NCI-H1930 (cell line): ENCODE results near the gene C22orf23.

Experiments used
- DNase-seq, 2 experiments: peaks; one replicate each; lab custom pipeline; 2025; lab: John Stamatoyannopoulos, UW

The C22orf23 gene

GRCh38 chr22:37925767-37926166 lies 27.6 kb downstream of the C22orf23 start:
- no peak for DNase-seq

GRCh38 chr22:37925330-37925729 lies 28.1 kb downstream of the C22orf23 start:
- no peak for DNase-seq

GRCh38 chr22:37924386-37925065 lies 28.9 kb downstream of the C22orf23 start:
- DNase-seq, result no peak

DNA sequence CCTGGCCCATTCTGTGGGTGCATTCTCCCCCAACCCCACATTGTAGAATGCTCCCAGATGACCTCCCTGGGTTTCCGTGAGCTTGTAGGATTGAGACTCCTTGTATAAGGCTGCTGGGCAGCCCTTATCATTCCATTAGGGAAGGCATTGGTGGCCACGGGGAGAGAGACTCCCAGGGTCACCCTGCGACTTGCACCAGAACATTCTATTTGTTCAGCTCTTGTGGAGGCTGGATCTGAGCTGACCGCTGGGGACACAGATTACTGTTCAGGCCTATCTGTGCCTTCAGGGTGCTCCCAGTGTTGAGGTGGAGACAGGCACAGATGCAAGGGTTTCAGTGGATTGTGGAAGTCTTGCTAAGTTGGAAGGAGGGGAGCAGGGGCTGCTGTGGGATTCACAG lies 29.5 kb downstream of the C22orf23 start:
- DNase-seq, result no peak

- no peak for DNase-seq
These were observed 31.2 kb downstream of the C22orf23 start for GRCh38 chr22:37922191-37922590.

GRCh38 chr22:37920126-37920525 lies 33.3 kb downstream of the C22orf23 start:
- DNase-seq, result no peak

DNA sequence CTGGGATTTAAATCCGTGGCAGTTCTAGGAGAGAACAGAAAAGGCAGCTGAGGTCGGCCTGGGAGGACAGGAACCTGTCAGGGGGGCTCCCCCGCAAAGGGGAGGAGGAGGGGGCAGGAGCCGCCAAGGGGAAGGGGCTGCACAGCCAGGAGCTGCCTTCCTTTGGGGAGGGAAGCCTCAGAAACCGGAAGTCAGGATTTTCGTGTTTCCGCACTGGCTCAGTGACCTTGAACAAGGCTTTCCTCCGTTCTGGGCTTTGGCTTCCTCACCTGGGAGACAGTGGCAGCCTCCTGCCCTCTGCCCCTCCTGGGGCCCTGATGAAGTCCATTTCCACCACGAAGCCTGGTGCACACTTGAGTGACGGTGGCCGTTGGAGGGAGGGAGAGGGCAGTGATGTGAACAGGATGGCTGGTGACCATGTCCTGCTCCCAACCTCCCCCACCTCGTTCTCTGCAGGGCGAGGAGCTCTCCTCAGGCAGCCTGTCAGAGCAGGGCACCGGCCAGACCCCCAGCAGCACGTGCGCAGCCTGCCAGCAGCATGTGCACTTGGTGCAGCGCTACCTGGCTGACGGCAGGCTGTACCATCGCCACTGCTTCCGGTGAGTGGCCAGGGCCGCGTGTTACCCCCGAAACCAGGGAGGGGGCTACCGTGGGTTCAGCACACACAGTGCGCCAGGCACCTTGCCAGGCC lies 34.7 kb downstream of the C22orf23 start:
- DNase-seq, result no peak

- DNase-seq, result no peak
These were observed 35.4 kb downstream of the C22orf23 start for GRCh38 chr22:37917874-37918548.

DNA sequence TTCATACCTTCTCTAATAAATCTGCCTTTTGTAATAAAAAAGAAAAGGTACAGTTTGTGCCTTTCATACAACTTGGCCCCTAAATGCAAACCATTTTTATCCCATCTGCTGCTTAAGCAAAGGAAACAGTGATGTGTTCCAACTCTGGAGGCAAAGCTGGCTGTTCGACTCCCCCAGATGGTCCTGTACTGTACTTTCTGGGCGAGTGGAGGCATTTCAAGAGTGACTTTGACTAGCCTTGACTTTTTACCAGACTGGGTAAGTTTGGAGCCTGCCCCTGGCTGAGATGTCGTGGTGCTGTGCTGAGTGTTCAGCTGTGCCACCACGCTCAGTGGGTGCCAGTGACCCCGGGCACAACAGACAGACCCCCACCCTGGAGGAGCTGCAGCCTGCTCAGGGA lies 37.1 kb downstream of the C22orf23 start:
- no peak for DNase-seq

DNA sequence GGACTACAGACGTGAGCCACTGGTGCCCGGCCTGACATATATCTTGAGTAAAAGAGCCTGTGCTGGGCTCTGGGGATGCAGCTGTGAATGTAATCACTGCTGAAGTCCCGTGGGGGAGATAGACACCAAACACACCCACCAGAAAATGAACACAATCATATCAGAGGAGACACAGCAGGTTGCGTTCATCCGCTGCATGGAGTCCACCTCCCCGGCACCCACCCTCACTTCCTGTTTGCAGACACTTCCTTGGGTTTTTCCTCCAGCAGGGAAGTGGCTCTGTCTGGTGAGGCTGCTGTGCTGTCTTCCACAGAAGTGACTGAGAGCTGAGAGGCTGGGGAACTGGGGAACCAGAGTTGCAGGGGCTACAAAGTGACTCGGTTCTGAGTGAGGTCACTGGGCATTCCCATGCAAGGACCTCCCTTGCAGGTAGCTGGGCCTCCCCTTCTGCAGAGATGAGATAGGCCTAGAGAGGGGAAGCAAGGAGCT lies 40.1 kb downstream of the C22orf23 start:
- DNase-seq, result no peak

DNA sequence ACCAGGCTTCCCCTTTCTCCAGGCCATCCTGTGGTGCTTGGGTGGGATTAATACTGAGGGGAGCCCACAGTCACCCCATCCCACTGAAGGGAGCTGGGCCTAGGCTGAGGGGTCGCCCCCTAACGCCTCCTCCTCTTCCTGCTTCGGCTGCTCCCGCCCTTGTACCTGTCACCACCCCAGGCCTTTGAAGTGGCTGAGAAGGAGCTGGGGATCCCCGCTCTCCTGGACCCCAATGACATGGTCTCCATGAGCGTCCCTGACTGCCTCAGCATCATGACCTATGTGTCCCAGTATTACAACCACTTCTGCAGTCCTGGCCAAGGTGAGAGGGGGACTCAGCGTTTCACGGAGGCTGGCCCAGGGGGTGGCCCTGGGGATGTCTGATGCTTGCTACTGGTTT lies 41.2 kb downstream of the C22orf23 start:
- no peak for DNase-seq

- no peak for DNase-seq
These were observed 41.7 kb downstream of the C22orf23 start for GRCh38 chr22:37911697-37912096.

- no peak for DNase-seq
These were observed 42.3 kb downstream of the C22orf23 start for GRCh38 chr22:37910890-37911672.

- DNase-seq, result no peak
These were observed 43.6 kb downstream of the C22orf23 start for GRCh38 chr22:37909766-37910165.

DNA sequence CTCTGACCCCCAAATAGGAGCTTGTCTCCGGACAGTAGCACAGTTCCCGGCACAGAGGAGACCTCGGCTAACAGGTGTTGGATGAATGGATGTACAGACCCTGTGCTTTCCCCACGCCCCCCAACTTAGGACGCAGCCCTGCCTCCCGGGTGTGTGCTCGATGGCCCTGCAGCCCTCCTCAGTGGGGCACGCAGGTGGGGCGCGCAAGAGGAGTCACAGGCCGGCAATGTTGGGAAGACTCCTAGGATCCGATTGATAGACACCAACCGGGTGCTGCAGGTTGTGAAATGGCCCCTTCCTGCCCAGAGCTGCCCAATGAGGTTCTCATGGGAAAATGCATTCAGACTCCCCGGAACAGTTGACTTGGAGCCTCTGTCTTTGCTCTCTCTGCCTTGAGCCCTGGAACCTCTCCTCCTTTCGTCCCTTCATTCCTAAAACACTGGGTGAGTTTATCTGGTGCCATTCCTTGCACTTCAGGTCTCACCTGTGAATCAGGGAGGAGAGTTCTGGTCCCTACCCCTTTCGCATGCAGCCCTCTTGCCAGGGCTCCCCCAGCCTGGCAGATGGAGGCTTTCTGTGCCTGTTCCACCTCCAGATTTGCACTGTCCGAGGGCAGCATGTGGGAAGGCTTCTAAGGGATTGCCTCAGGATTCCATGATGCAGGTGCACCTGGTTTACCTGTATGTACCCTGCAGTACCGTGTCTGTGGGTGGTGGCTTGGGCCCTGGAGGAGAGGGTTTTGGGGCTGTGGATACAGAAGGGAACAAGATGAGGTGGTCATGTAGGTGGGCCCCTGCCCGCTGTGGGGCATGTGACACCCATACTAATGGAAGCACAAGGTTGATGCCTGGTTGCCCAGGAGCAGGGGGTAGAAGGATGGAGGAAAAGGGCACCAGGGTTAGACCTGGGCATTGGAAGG lies 46.1 kb downstream of the C22orf23 start:
- no peak for DNase-seq

- no peak for DNase-seq
These were observed 46.9 kb downstream of the C22orf23 start for GRCh38 chr22:37906364-37907008.

DNA sequence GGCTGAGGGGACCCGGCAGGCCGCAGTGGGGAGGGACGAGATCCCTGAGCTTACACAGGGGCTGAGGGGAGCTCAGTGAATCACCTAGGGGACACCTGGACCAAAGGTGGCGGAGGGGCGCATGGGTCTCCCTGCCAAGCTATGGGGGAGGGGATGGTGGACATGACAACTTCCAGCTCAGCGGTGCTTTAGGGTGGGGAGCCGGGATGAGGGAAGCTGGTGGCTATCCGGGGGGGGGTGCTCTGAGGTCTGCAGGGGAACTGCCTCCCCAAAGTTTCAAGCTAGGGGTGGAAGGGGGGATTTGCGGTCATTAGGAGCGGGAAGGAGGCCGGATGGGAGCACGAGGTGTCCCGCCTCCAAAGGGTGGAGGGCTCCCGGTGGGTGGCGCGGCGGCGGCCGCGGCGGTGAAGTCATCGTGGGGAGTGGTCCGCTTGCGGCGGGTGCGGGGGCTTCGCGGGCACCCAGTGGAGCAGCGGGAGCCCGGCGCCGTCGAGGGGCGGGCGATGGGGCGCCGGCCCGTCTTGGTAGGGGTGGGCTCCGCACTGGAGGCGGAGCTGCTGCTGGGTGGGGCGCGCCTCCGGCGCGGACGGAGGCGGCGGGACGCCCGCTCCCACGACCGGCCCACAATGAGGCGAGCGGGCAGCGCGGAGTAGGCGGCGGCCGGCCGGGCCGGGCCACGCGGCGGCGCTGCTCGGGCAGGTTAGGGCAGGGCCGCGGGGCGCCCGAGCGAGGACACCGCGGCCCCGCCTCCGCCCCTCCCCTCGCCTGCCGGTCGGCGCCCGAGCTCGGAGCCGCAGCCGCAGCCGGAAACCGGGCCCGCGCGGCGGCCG lies 47.7 kb downstream of the C22orf23 start, which contains the start of gene MICALL1:
Gene MICALL1, plus strand, starts transcription at position 764 of the 830 bp plus-strand sequence. CDS start 126 bp downstream, outside the sequence.
- DNase-seq, result peak; percentile 43 to 76

GRCh38 chr22:37904572-37905533 lies 48.5 kb downstream of the C22orf23 start:
- peak in 1 of 2 experiments; percentile 44 for DNase-seq
